Endothelial cell of umbilical vein (primary cell): ENCODE results near the gene KCNN3.

Experiments
- FOS ChIP-seq: IDR thresholded peaks from 2 replicates; pipeline ENCODE4 v1.6.1; 2011; ENCODE audit warnings: mild to moderate bottlenecking, low read length, moderate library complexity, borderline replicate concordance; ENCODE audit not compliant: insufficient read depth
- MYC ChIP-seq: IDR thresholded peaks from one replicate; pipeline ENCODE4 v1.6.1; 2011; ENCODE audit warnings: mild to moderate bottlenecking, low read depth, low read length
- POLR2A ChIP-seq: IDR thresholded peaks from 2 replicates; pipeline ENCODE4 v1.6.1; 2012; ENCODE audit warnings: low read depth, mild to moderate bottlenecking, control low read depth, low read length
- POLR2AphosphoS5 ChIP-seq: IDR thresholded peaks from 2 replicates; pipeline ENCODE4 v1.6.1; 2012; ENCODE audit warnings: low read depth, mild to moderate bottlenecking, control low read depth, low read length, moderate library complexity; ENCODE audit not compliant: insufficient read depth
- TF ChIP-seq, protein P1 (sequence below), 2 donors: IDR thresholded peaks; 1 replicate in 1 of 2; 2 replicates in 1 of 2; pipeline ENCODE4 v1.5.1; 2011; ENCODE audit warnings: low read length in 2 of 2, mild to moderate bottlenecking in 2 of 2, moderate library complexity in 2 of 2, control low read depth in 1 of 2, inconsistent platforms in 1 of 2, low read depth in 1 of 2; ENCODE audit not compliant: insufficient read depth in 1 of 2; ENCODE audit errors: extremely low read depth in 1 of 2
- TF ChIP-seq, protein P2 (sequence below): IDR thresholded peaks from 2 replicates; pipeline ENCODE4 v1.6.1; 2011; ENCODE audit not compliant: insufficient read depth, insufficient read length

GRCh38 chr1:154713005-154713404, 157.1 kb downstream of the KCNN3 start:
- TF ChIP-seq, protein P1, sequence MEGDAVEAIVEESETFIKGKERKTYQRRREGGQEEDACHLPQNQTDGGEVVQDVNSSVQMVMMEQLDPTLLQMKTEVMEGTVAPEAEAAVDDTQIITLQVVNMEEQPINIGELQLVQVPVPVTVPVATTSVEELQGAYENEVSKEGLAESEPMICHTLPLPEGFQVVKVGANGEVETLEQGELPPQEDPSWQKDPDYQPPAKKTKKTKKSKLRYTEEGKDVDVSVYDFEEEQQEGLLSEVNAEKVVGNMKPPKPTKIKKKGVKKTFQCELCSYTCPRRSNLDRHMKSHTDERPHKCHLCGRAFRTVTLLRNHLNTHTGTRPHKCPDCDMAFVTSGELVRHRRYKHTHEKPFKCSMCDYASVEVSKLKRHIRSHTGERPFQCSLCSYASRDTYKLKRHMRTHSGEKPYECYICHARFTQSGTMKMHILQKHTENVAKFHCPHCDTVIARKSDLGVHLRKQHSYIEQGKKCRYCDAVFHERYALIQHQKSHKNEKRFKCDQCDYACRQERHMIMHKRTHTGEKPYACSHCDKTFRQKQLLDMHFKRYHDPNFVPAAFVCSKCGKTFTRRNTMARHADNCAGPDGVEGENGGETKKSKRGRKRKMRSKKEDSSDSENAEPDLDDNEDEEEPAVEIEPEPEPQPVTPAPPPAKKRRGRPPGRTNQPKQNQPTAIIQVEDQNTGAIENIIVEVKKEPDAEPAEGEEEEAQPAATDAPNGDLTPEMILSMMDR (IDR thresholded peaks at IDR 0.05; ENCODE audit: extremely low read depth in 1 of 2, insufficient read depth in 1 of 2, low read depth in 1 of 2, low read length in 2 of 2) = no peak
- no peak for TF ChIP-seq POLR2AphosphoS5
- no peak for TF ChIP-seq POLR2A
- TF ChIP-seq, protein P2, sequence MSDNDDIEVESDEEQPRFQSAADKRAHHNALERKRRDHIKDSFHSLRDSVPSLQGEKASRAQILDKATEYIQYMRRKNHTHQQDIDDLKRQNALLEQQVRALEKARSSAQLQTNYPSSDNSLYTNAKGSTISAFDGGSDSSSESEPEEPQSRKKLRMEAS = no peak
- no peak for TF ChIP-seq FOS
- no peak for TF ChIP-seq MYC
